Tibial nerve (tissue), 4 donors: ENCODE measurements around the gene SEC16A. TPM values are rescaled to one million over a fixed set of nuclear protein-coding genes. Genes with fewer than 3 reads are reported as not detected.

Experiments
- DNase-seq, 2 donors: peaks; one replicate each; pipeline ENCODE4 v3.0.0-alpha.2; 2019; ENCODE audit warnings: low spot score in 2 of 2
- H3K27ac ChIP-seq, 4 donors: fragments of 200-600 bp; sonication (generic) in 3 of 4; one replicate each; pipeline ENCODE4 v1.5.1; 2017 to 2019; ENCODE audit warnings: mild to moderate bottlenecking in 1 of 4
- H3K27me3 ChIP-seq, 2 donors: fragments of 200-600 bp; sonication (generic) in 1 of 2; one replicate each; pipeline versions ENCODE4 v1.5.1 to v1.6.0; 2017 to 2019
- H3K36me3 ChIP-seq, 3 donors: fragments of 200-600 bp; sonication (generic); one replicate each; pipeline ENCODE4 v1.5.1; 2018 to 2019
- H3K4me1 ChIP-seq, 4 donors: fragments of 200-600 bp; sonication (generic) in 3 of 4; one replicate each; pipeline ENCODE4 v1.5.1; 2017 to 2019
- H3K4me3 ChIP-seq, 4 donors: fragments of 200-600 bp; sonication (generic) in 3 of 4; one replicate each; pipeline ENCODE4 v1.5.1; 2017 to 2019; ENCODE audit warnings: mild to moderate bottlenecking in 1 of 4, moderate library complexity in 1 of 4
- H3K9me3 ChIP-seq, 4 donors: fragments of 200-600 bp; sonication (generic) in 3 of 4; one replicate each; pipeline ENCODE4 v1.5.1; 2017 to 2019
- CTCF ChIP-seq, 5 experiments: fragments of 200-600 bp in 3 of 5; fragments of 450-650 bp in 2 of 5; sonication (generic) in 3 of 5; IDR thresholded peaks; one replicate each; pipeline ENCODE4 v1.5.1; 2016 to 2019; ENCODE audit warnings: antibody characterized with exemption in 5 of 5, mild to moderate bottlenecking in 3 of 5, moderate library complexity in 2 of 5
- EP300 ChIP-seq, 2 donors: sonication (generic); formaldehyde crosslinking; IDR thresholded peaks; one replicate each; pipeline ENCODE4 v1.6.1; 2017; ENCODE audit warnings: antibody characterized with exemption in 2 of 2, mild to moderate bottlenecking in 1 of 2
- POLR2A ChIP-seq, 2 donors: fragments of 450-650 bp; IDR thresholded peaks; one replicate each; pipeline ENCODE4 v1.6.1; 2017; ENCODE audit warnings: antibody characterized with exemption in 2 of 2, mild to moderate bottlenecking in 2 of 2, moderate library complexity in 2 of 2
- WGBS, 2 donors: methylation state at CpG; one replicate each; pipeline ENCODE4 v1.1.5; 2018; 5-methylcytosine and 5-hydroxymethylcytosine counted together
- total RNA-seq, 4 donors: library from RNA; depleted of rRNA; stranded (reverse); fragments of >200 nt; gene quantifications; one replicate each; pipeline ENCODE4 v1.1.0, GENCODE V29; 2016

The SEC16A gene
- total RNA-seq, 4 donors from 2014 or later = 45.8 to 67.5 (median 47.9) TPM

- H3K27me3 ChIP-seq = no peaks in the 10 kb centered on the region
- 91 to 92% methylated on average over 16 to 28 of the region's 36 CpGs for WGBS, 2 donors
- no peak overlapping the region for H3K4me3 ChIP-seq
- no peak overlapping the region for H3K27ac ChIP-seq
- no peak for DNase-seq
- peaks cover 0 to 28% (median 14%) of the 10 kb centered on the region in 4 donors for H3K4me1 ChIP-seq
- H3K9me3 ChIP-seq = no peaks in the 10 kb centered on the region
- TF ChIP-seq EP300 (IDR thresholded peaks at IDR 0.05) (no peak), CTCF (IDR thresholded peaks at IDR 0.05) (no peak), POLR2A (IDR thresholded peaks at IDR 0.05) (no peak)
- peaks cover 0 to 80% (median 3%) of the 10 kb centered on the region in 3 donors for H3K36me3 ChIP-seq
Observed at GRCh38 chr9:136433043-136433715, 49.7 kb downstream of the SEC16A start.

- no peaks in the 10 kb centered on the region for H3K27me3 ChIP-seq
- WGBS, 2 donors = 90 to 96% methylated on average over 23 to 26 of the region's 26 CpGs
- H3K27ac ChIP-seq = no peak overlapping the region
- peaks cover 0 to 86% (median 3%) of the 10 kb centered on the region in 3 donors for H3K36me3 ChIP-seq
- no peak for TF ChIP-seq EP300 (IDR thresholded peaks at IDR 0.05)
- H3K4me3 ChIP-seq = no peak overlapping the region
- DNase-seq = no peak
- H3K9me3 ChIP-seq = no peaks in the 10 kb centered on the region
- peaks cover 0 to 22% (median 8%) of the 10 kb centered on the region in 4 donors for H3K4me1 ChIP-seq
Observed at GRCh38 chr9:136432591-136432990, 50.2 kb downstream of the SEC16A start.

- Histone ChIP-seq H3K27ac (no peak overlapping the region), H3K4me1 (peaks cover 0 to 15% (median 1%) of the 10 kb centered on the region in 4 donors), H3K27me3 (no peaks in the 10 kb centered on the region), H3K9me3 (no peaks in the 10 kb centered on the region), H3K36me3 (peaks cover 0 to 86% (median 3%) of the 10 kb centered on the region in 3 donors), H3K4me3 (no peak overlapping the region)
- WGBS, 2 donors = 87 to 93% methylated on average over 27 to 32 of the region's 36 CpGs
- TF ChIP-seq EP300 (IDR thresholded peaks at IDR 0.05) (no peak), POLR2A (IDR thresholded peaks at IDR 0.05) (no peak), CTCF (IDR thresholded peaks at IDR 0.05) (no peak)
- DNase-seq = no peak
Observed at GRCh38 chr9:136431782-136432350, 51.0 kb downstream of the SEC16A start.

GRCh38 chr9:136430588-136431234, 52.1 kb downstream of the SEC16A start:
- WGBS, 2 donors = 92 to 96% methylated on average over 18 to 22 of the region's 29 CpGs
- Histone ChIP-seq H3K27me3 (no peaks in the 10 kb centered on the region), H3K36me3 (peaks cover 0 to 86% (median 3%) of the 10 kb centered on the region in 3 donors), H3K9me3 (no peaks in the 10 kb centered on the region), H3K4me1 (peaks cover 0 to 6% (median 0%) of the 10 kb centered on the region in 4 donors), H3K27ac (no peak overlapping the region), H3K4me3 (no peak overlapping the region)
- no peak for TF ChIP-seq EP300 (IDR thresholded peaks at IDR 0.05)
- no peak for TF ChIP-seq POLR2A (IDR thresholded peaks at IDR 0.05)
- TF ChIP-seq CTCF (IDR thresholded peaks at IDR 0.05) = no peak
- no peak for DNase-seq

- TF ChIP-seq EP300 (IDR thresholded peaks at IDR 0.05) = no peak
- TF ChIP-seq CTCF (IDR thresholded peaks at IDR 0.05) = no peak
- TF ChIP-seq POLR2A (IDR thresholded peaks at IDR 0.05) = no peak
- Histone ChIP-seq H3K9me3 (no peaks in the 10 kb centered on the region), H3K36me3 (peaks cover 0 to 89% (median 3%) of the 10 kb centered on the region in 3 donors), H3K27ac (no peak overlapping the region), H3K4me3 (no peak overlapping the region), H3K4me1 (peaks cover 0 to 4% (median 0%) of the 10 kb centered on the region in 4 donors), H3K27me3 (no peaks in the 10 kb centered on the region)
- 75 to 87% methylated on average over 28 to 32 of the region's 32 CpGs for WGBS, 2 donors
- no peak for DNase-seq
Observed at GRCh38 chr9:136429683-136430491, 53.0 kb downstream of the SEC16A start.
